ENCODE data around the gene NUF2.
"Not testable (repeated sequence)": the region's sequence is repeated elsewhere in the genome, so short reads cannot be mapped to it uniquely, and the experiment has no call there.

NUF2 gene

GRCh38 chr1:163335216-163335615 is 13.5 kb downstream of the NUF2 start:
- DNase-seq (ENCODE audit: low read depth) = no peak

GRCh38 chr1:163337631-163338030 is 15.9 kb downstream of the NUF2 start:
- DNase-seq (ENCODE audit: low read depth) = no peak

- DNase-seq (ENCODE audit: low read depth) = no peak
These were observed 24.6 kb downstream of the NUF2 start for GRCh38 chr1:163346326-163346870.

- DNase-seq (ENCODE audit: low read depth) = no peak
These were observed 25.4 kb downstream of the NUF2 start for GRCh38 chr1:163347106-163347505.

GRCh38 chr1:163351912-163352311 is 30.2 kb downstream of the NUF2 start:
- DNase-seq (ENCODE audit: low read depth) = no peak

- no peak for DNase-seq (ENCODE audit: low read depth)
These were observed 35.6 kb downstream of the NUF2 start for GRCh38 chr1:163357378-163357777.

GRCh38 chr1:163358172-163358571 is 36.4 kb downstream of the NUF2 start:
- not testable (repeated sequence) for DNase-seq (ENCODE audit: low read depth)

- no peak for DNase-seq (ENCODE audit: low read depth)
These were observed 39.6 kb downstream of the NUF2 start for GRCh38 chr1:163361123-163361934.

GRCh38 chr1:163365186-163365585 is 43.4 kb downstream of the NUF2 start:
- DNase-seq (ENCODE audit: low read depth) = no peak

GRCh38 chr1:163366555-163366954 is 44.8 kb downstream of the NUF2 start:
- no peak for DNase-seq (ENCODE audit: low read depth)

- no peak for DNase-seq (ENCODE audit: low read depth)
These were observed 46.0 kb downstream of the NUF2 start for GRCh38 chr1:163367721-163368120.

- DNase-seq (ENCODE audit: low read depth) = no peak
These were observed 50.8 kb downstream of the NUF2 start for GRCh38 chr1:163372576-163372975.

- no peak for DNase-seq (ENCODE audit: low read depth)
These were observed 56.8 kb downstream of the NUF2 start for GRCh38 chr1:163378554-163378953.

GRCh38 chr1:163379801-163380200 is 58.0 kb downstream of the NUF2 start:
- no peak for DNase-seq (ENCODE audit: low read depth)

- DNase-seq (ENCODE audit: low read depth) = no peak
These were observed 59.9 kb downstream of the NUF2 start for GRCh38 chr1:163381487-163382184.

- no peak for DNase-seq (ENCODE audit: low read depth)
These were observed 60.6 kb downstream of the NUF2 start for GRCh38 chr1:163382395-163382794.

- no peak for DNase-seq (ENCODE audit: low read depth)
These were observed 65.4 kb downstream of the NUF2 start for GRCh38 chr1:163387146-163387545.

GRCh38 chr1:163388970-163389369 is 67.2 kb downstream of the NUF2 start:
- no peak for DNase-seq (ENCODE audit: low read depth)

GRCh38 chr1:163395790-163396189 is 74.0 kb downstream of the NUF2 start:
- DNase-seq (ENCODE audit: low read depth) = no peak

- DNase-seq (ENCODE audit: low read depth) = no peak
These were observed 75.9 kb downstream of the NUF2 start for GRCh38 chr1:163397451-163398200.

- DNase-seq (ENCODE audit: low read depth) = no peak
These were observed 77.2 kb downstream of the NUF2 start for GRCh38 chr1:163399001-163399400.

GRCh38 chr1:163399976-163400601 is 78.3 kb downstream of the NUF2 start:
- no peak for DNase-seq (ENCODE audit: low read depth)
